DOHH2 (cell line): ENCODE data around the gene P4HA1.

Experiments
- H3F3A ChIP-seq: fragments of 200-600 bp; sonication (generic), shearing (Covaris generic); 2 replicates; pipeline ENCODE4 v1.6.0; 2016; ENCODE audit warnings: antibody characterized with exemption, mild to moderate bottlenecking; ENCODE audit not compliant: control insufficient read depth, insufficient read depth
- H3K27ac ChIP-seq: fragments of 200-600 bp; sonication (generic); 2 replicates; pipeline ENCODE4 v1.5.1; 2014; ENCODE audit warnings: low read depth, mild to moderate bottlenecking, low read length, moderate library complexity
- H3K27me3 ChIP-seq: fragments of 200-600 bp; sonication (generic); 2 replicates; pipeline ENCODE4 v1.6.1; 2014; ENCODE audit warnings: mild to moderate bottlenecking, low read length, mixed read lengths; ENCODE audit not compliant: control insufficient read depth
- H3K36me3 ChIP-seq: fragments of 200-600 bp; sonication (generic); 2 replicates; pipeline ENCODE4 v1.6.1; 2014; ENCODE audit warnings: mild to moderate bottlenecking, low read length, moderate library complexity, mixed read lengths; ENCODE audit not compliant: control insufficient read depth
- H3K4me1 ChIP-seq: fragments of 200-600 bp; sonication (generic); 2 replicates; pipeline ENCODE4 v1.6.1; 2014; ENCODE audit warnings: mild to moderate bottlenecking, low read length, mixed read lengths; ENCODE audit not compliant: control insufficient read depth
- H3K4me2 ChIP-seq: fragments of 200-600 bp; sonication (generic); 2 replicates; pipeline ENCODE4 v1.6.0; 2014; ENCODE audit warnings: mild to moderate bottlenecking, low read length, moderate library complexity
- H3K4me3 ChIP-seq: fragments of 200-600 bp; sonication (generic); 2 replicates; pipeline ENCODE4 v1.5.1; 2014; ENCODE audit warnings: mild to moderate bottlenecking, low read length, mixed read lengths
- H3K79me2 ChIP-seq: fragments of 200-600 bp; sonication (generic); 2 replicates; pipeline ENCODE4 v1.6.1; 2014; ENCODE audit warnings: mild to moderate bottlenecking, low read length, mixed read lengths; ENCODE audit not compliant: control insufficient read depth
- H3K9me2 ChIP-seq: fragments of 200-600 bp; sonication (generic); replicated peaks from 2 replicates; pipeline ENCODE4 v1.6.1; 2014; ENCODE audit warnings: mild to moderate bottlenecking, low read length, mixed read lengths; ENCODE audit not compliant: control insufficient read depth
- H3K9me3 ChIP-seq: fragments of 200-600 bp; sonication (generic); 2 replicates; pipeline ENCODE4 v1.6.1; 2014; ENCODE audit warnings: antibody characterized with exemption, low read length, mixed read lengths; ENCODE audit not compliant: control insufficient read depth, insufficient read depth
- H4K20me1 ChIP-seq: fragments of 200-600 bp; sonication (generic); 2 replicates; pipeline ENCODE4 v1.6.0; 2014; ENCODE audit warnings: low read depth, mild to moderate bottlenecking, antibody characterized with exemption, low read length, moderate library complexity; ENCODE audit not compliant: control insufficient read depth, insufficient read depth
- EZH2phosphoT487 ChIP-seq: fragments of 200-600 bp; sonication (generic); IDR thresholded peaks from 2 replicates; pipeline ENCODE4 v1.6.1; 2017; ENCODE audit warnings: borderline replicate concordance, mild to moderate bottlenecking, antibody characterized with exemption, low read length, moderate library complexity, mixed read lengths
- TF ChIP-seq, protein P1 (sequence below): fragments of 200-600 bp; sonication (generic); IDR thresholded peaks from one replicate; pipeline ENCODE4 v1.5.1; 2014; ENCODE audit warnings: antibody characterized with exemption, mild to moderate bottlenecking, low read depth, low read length; ENCODE audit not compliant: poor library complexity, severe bottlenecking

Gene P4HA1

DNA sequence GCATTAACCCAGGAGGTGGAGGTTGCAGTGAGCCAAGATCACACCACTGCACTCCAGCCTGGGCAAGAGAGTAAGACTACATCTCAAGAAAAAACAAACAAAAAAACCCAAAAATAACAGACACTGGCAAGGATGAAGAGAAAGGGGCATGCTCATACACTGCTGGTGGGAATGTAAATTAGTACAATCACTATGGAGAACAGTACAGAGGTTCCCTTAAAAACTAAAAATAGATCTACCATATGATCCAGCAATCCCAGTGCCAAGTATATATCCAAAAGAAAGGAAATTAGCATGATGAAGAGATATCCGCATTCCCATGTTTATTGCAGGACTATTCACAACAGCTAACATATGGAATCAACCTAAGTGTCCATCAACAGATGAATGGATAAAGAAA, 75.6 kb downstream of the P4HA1 start:
- no peak overlapping the region for H3K4me2 ChIP-seq
- H4K20me1 ChIP-seq, result peaks cover 7% of the 10 kb centered on the region; the same call in 1 of the 2 replicates
- H3K36me3 ChIP-seq, result peaks cover 56% of the 10 kb centered on the region
- H3K4me1 ChIP-seq, result no peaks in the 10 kb centered on the region
- H3K4me3 ChIP-seq, result no peak overlapping the region
- H3K27me3 ChIP-seq, result no peaks in the 10 kb centered on the region
- H3K79me2 ChIP-seq, result peaks cover 11% of the 10 kb centered on the region
- H3K27ac ChIP-seq, result no peak overlapping the region
- TF ChIP-seq, protein P1, sequence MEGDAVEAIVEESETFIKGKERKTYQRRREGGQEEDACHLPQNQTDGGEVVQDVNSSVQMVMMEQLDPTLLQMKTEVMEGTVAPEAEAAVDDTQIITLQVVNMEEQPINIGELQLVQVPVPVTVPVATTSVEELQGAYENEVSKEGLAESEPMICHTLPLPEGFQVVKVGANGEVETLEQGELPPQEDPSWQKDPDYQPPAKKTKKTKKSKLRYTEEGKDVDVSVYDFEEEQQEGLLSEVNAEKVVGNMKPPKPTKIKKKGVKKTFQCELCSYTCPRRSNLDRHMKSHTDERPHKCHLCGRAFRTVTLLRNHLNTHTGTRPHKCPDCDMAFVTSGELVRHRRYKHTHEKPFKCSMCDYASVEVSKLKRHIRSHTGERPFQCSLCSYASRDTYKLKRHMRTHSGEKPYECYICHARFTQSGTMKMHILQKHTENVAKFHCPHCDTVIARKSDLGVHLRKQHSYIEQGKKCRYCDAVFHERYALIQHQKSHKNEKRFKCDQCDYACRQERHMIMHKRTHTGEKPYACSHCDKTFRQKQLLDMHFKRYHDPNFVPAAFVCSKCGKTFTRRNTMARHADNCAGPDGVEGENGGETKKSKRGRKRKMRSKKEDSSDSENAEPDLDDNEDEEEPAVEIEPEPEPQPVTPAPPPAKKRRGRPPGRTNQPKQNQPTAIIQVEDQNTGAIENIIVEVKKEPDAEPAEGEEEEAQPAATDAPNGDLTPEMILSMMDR, result no peak
- TF ChIP-seq EZH2phosphoT487, result no peak
- no peaks in the 10 kb centered on the region for H3K9me2 ChIP-seq
- no peaks in the 10 kb centered on the region for H3K9me3 ChIP-seq
- no peaks in the 10 kb centered on the region for H3F3A ChIP-seq

DNA sequence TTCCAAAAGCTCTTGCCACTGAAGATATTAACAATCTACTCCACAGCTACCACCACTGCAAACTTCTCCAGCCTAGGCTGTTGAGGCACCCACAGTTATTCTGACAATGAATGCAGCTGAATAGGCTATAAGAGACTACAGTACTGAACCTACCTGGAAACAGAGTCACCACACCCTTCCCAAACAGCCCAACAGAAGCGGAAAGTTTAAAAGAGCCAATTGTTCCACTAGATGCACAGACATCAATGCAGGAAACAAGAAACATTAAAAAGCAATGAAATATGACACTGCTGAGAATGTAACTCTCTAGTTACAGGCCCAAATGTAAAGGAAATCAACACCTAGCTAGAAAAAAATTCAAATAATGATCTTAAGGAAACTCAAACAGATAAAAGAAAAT, 77.6 kb downstream of the P4HA1 start:
- Histone ChIP-seq H3K27ac (no peak overlapping the region), H3F3A (no peaks in the 10 kb centered on the region), H4K20me1 (peaks cover 7% of the 10 kb centered on the region; the same call in 1 of the 2 replicates), H3K4me1 (no peaks in the 10 kb centered on the region), H3K27me3 (no peaks in the 10 kb centered on the region), H3K36me3 (peaks cover 71% of the 10 kb centered on the region), H3K4me2 (no peak overlapping the region), H3K9me2 (no peaks in the 10 kb centered on the region), H3K9me3 (no peaks in the 10 kb centered on the region), H3K4me3 (no peak overlapping the region), H3K79me2 (peaks cover 11% of the 10 kb centered on the region)
- TF ChIP-seq, protein P1, result no peak
- no peak for TF ChIP-seq EZH2phosphoT487

GRCh38 chr10:73018632-73019031, 78.0 kb downstream of the P4HA1 start:
- H3K27me3 ChIP-seq, result no peaks in the 10 kb centered on the region
- H3K27ac ChIP-seq, result no peak overlapping the region
- H3K9me3 ChIP-seq, result no peaks in the 10 kb centered on the region

More at GRCh38 chr10:73018632-73019031, 78.0 kb downstream of the P4HA1 start:
- Histone ChIP-seq H4K20me1 (peaks cover 7% of the 10 kb centered on the region; the same call in 1 of the 2 replicates), H3K79me2 (peaks cover 11% of the 10 kb centered on the region), H3K9me2 (no peaks in the 10 kb centered on the region), H3K4me1 (no peaks in the 10 kb centered on the region), H3F3A (no peaks in the 10 kb centered on the region), H3K4me3 (no peak overlapping the region), H3K36me3 (peaks cover 72% of the 10 kb centered on the region), H3K4me2 (no peak overlapping the region)
- TF ChIP-seq, protein P1, result no peak
- TF ChIP-seq EZH2phosphoT487, result no peak
